Peyer's patch (tissue), 4 donors: Measurements from ENCODE around the gene GALNT2.

Experiments used
- POLR2A ChIP-seq, 2 donors: fragments of 450-650 bp; IDR thresholded peaks; one replicate each; pipeline ENCODE4 v1.5.1; 2017; ENCODE audit warnings: antibody characterized with exemption in 2 of 2, mild to moderate bottlenecking in 2 of 2, moderate library complexity in 2 of 2
- TF ChIP-seq, protein P1 (sequence below), 6 experiments: fragments of 450-650 bp in 4 of 6; fragments of 200-600 bp in 2 of 6; sonication (generic) in 1 of 6; IDR thresholded peaks; one replicate each; pipeline ENCODE4 v1.5.1; 2017 to 2019; ENCODE audit warnings: antibody characterized with exemption in 6 of 6, mild to moderate bottlenecking in 3 of 6, moderate library complexity in 1 of 6

DNA sequence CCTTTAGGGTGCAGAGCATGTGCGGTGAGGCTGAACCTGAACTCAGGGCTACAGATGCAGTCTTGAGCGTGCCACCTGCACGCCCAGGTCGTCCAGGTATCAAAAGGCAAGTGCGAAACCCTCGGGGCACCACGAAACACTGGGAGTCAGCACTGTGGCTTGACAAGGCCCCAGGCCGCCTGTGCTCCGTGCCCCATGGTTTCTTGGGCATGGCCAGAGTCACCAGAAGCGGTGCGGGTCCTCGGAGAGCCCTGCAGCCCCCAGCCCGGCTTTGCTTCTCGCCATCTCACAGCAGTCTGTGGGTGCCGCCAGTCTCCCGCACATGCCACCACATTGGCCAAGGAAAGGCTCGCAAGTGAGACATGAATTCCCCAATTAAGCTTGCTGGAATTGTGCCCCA is 241.8 kb downstream of the GALNT2 start:
- TF ChIP-seq, protein P1, sequence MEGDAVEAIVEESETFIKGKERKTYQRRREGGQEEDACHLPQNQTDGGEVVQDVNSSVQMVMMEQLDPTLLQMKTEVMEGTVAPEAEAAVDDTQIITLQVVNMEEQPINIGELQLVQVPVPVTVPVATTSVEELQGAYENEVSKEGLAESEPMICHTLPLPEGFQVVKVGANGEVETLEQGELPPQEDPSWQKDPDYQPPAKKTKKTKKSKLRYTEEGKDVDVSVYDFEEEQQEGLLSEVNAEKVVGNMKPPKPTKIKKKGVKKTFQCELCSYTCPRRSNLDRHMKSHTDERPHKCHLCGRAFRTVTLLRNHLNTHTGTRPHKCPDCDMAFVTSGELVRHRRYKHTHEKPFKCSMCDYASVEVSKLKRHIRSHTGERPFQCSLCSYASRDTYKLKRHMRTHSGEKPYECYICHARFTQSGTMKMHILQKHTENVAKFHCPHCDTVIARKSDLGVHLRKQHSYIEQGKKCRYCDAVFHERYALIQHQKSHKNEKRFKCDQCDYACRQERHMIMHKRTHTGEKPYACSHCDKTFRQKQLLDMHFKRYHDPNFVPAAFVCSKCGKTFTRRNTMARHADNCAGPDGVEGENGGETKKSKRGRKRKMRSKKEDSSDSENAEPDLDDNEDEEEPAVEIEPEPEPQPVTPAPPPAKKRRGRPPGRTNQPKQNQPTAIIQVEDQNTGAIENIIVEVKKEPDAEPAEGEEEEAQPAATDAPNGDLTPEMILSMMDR (IDR thresholded peaks at IDR 0.05): no peak
- TF ChIP-seq POLR2A (IDR thresholded peaks at IDR 0.05): no peak
